AG09309 (cell line): Measurements from ENCODE around the gene LPCAT4.

Source experiments
- DNase-seq: peaks from one replicate; pipeline ENCODE4 v3.0.0-alpha.2; 2010; ENCODE audit warnings: low read depth
- H3K4me3 ChIP-seq: 2 replicates; pipeline ENCODE4 v1.5.1; 2011; ENCODE audit warnings: mild to moderate bottlenecking, low read depth, low read length, moderate library complexity; ENCODE audit not compliant: control insufficient read depth
- TF ChIP-seq, protein P1 (sequence below): IDR thresholded peaks from 2 replicates; pipeline ENCODE4 v1.5.1; 2011; ENCODE audit warnings: mild to moderate bottlenecking, low read depth, low read length, inconsistent platforms; ENCODE audit not compliant: insufficient read depth, control insufficient read depth; ENCODE audit errors: missing control alignments

Gene LPCAT4

DNA sequence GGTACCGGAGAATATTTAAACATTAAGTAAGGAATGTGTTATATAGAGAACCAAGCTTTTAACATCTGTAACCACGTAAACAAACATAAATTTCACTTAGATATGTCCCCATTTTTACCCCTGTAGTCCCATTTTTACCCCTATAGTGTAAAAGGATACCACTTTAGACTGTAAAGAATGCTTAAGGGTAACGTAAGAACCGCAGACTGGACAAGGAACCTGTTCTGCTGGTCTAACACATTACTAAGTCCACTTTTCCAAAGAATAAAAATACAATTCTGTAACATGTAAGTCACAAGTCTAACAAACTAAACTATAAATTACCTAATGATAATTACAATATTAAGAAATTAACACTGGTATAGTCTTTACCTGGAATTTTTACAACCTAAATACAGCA, 32.3 kb downstream of the LPCAT4 start:
- TF ChIP-seq, protein P1, sequence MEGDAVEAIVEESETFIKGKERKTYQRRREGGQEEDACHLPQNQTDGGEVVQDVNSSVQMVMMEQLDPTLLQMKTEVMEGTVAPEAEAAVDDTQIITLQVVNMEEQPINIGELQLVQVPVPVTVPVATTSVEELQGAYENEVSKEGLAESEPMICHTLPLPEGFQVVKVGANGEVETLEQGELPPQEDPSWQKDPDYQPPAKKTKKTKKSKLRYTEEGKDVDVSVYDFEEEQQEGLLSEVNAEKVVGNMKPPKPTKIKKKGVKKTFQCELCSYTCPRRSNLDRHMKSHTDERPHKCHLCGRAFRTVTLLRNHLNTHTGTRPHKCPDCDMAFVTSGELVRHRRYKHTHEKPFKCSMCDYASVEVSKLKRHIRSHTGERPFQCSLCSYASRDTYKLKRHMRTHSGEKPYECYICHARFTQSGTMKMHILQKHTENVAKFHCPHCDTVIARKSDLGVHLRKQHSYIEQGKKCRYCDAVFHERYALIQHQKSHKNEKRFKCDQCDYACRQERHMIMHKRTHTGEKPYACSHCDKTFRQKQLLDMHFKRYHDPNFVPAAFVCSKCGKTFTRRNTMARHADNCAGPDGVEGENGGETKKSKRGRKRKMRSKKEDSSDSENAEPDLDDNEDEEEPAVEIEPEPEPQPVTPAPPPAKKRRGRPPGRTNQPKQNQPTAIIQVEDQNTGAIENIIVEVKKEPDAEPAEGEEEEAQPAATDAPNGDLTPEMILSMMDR: no peak
- peak overlapping the region; percentile 2; the same call in 1 of the 2 replicates for H3K4me3 ChIP-seq
- DNase-seq: no peak

DNA sequence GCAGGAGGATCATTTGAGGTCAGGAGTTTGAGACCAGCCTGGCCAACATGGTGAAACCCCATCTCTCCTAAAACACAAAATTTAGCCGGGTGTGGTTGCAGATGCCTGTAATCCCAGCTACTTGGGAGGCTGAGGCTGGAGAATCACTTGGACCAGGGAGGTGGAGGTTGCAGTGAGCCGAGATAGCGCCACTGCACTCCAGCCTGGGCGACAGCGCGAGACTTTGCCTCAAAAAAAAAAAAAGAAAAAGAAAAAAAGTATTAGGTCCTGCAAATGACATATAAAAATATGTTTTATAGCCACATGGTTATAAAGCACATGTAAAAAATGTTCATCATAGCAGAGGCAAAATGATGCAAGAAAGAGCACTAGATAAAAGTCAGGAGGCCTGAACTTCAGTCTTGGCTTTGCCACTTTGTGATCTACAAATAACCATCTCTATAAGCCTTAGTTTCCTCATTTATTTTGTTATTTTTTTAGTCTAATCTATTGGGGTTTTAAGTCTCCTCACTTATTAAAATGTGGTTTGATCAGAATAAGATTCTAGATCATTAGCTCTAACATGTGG, 34.4 kb downstream of the LPCAT4 start:
- H3K4me3 ChIP-seq: no peak overlapping the region
- DNase-seq: no peak
- TF ChIP-seq, protein P1: no peak

DNA sequence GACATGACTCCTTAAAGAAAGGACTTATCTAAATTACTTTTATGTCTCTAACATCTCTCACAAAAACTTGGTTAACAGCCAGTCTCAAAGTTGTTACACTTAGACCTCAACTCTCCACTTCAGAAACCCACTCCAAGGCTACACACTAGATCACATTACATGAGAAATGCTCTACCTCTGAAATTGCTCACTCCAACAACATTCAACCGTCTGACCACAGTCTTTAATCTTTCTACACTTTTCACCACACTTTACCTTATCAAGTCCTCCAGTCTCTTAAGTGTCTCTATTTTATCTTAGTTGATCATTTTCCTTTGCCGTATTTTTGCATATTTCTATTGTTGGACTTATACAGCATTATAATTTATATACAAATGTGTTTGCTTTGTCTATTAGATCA, 35.2 kb downstream of the LPCAT4 start:
- TF ChIP-seq, protein P1: no peak
- no peak for DNase-seq
- no peak overlapping the region for H3K4me3 ChIP-seq

DNA sequence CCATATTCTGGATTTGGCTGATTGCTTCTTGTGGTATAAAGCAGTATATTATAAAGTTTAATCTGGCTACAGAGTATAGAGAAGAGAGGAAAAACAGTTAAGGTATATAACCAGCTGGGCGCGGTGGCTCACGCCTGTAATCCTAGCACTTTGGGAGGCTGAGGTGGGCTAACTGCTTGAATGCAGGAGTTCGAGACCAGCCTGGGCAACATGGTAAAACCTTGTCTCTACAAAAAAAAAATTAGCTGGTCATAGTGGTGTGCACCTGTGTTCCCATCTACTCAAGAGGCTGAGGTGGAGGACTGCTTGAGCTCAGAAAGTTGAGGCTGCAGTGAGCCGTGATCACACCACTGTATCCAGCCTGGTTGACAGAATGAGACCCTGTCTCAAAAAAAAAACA, 36.7 kb downstream of the LPCAT4 start:
- TF ChIP-seq, protein P1: no peak
- no peak for DNase-seq
- no peak overlapping the region for H3K4me3 ChIP-seq

DNA sequence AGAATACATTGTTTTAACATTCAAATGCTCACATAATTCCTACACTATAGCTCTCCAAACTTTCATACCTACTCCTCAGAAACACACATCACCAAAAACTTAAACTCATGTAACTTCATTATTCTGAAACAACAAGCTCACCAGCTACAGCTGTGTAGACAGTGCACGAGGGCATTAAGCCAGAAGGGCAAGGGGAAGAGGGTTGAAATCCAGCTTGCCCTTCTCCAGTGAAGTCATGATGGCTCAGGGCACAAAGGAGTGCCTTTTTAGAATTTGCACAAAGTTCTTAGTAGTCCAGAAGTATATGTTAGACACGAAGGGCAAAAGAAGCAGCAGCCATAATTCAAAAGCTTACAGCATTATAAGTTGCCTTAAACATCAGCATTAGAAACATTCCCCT, 38.0 kb downstream of the LPCAT4 start:
- H3K4me3 ChIP-seq: no peak overlapping the region
- no peak for DNase-seq
- TF ChIP-seq, protein P1: no peak

DNA sequence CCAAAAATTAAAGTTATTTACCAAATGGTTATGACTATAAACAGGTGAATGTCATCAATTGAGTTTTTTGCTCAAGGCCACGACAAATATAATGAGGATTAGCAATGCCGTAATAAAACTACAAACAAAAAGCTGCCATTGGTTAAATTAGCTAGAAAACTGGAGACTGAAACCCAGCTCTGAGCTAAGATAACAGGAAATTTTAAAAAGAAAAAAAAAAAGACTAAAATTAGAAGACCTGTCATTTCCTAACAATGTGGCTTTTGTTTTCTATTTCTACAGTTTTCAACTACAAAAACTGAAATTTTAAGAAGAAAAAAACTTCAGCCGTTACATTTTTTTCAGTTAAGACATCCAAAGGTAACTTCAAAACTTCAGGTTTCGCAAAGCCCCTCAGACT, 39.1 kb downstream of the LPCAT4 start:
- TF ChIP-seq, protein P1: no peak
- no peak for DNase-seq
- H3K4me3 ChIP-seq: no peak overlapping the region

DNA sequence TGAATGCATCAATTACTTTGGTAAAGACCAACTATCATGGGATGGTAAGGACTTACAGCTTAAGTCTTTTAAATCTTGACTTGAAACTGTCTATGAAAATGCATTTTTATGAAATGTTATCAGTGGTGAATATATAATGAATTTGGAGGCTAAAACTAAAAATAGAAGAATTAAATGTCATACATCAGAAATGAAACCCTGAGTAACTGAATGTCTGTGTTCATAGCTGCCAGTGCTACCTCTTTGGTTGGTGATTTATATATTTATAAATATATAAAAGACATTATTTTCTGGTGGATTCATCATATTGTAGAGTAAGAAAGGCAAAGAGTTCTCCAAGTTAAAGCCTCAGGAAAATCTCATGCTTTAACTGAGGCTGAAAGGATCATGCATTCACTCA, 41.6 kb downstream of the LPCAT4 start:
- DNase-seq: no peak
- no peak overlapping the region for H3K4me3 ChIP-seq
- TF ChIP-seq, protein P1: no peak
